Astrocyte (in vitro differentiated cells and primary cell): ENCODE data around the gene EPHB2.

ENCODE experiments used
- CTCF ChIP-seq: IDR thresholded peaks from 2 replicates; pipeline ENCODE4 v1.5.1; 2011; ENCODE audit warnings: low read depth, mild to moderate bottlenecking, inconsistent platforms, low read length, moderate library complexity; ENCODE audit not compliant: insufficient read depth
- EZH2 ChIP-seq: IDR thresholded peaks from 2 replicates; pipeline ENCODE4 v1.6.1; 2012; ENCODE audit warnings: mild to moderate bottlenecking, low read length, inconsistent platforms; ENCODE audit not compliant: insufficient read depth

GRCh38 chr1:22833699-22834098 is 123.1 kb downstream of the EPHB2 start:
- TF ChIP-seq CTCF = no peak
- no peak for TF ChIP-seq EZH2
